Panc1 (cell line): ENCODE measurements around the gene IGFLR1.

ENCODE experiments used
- POLR2AphosphoS5 ChIP-seq: IDR thresholded peaks from 2 replicates; pipeline ENCODE4 v1.6.1; 2012; ENCODE audit warnings: mild to moderate bottlenecking, low read depth, low read length, moderate library complexity
- SIN3A ChIP-seq: IDR thresholded peaks from 2 replicates; pipeline ENCODE4 v1.6.1; 2012; ENCODE audit warnings: low read depth, mild to moderate bottlenecking, low read length, moderate library complexity, borderline replicate concordance; ENCODE audit not compliant: insufficient read depth
- TCF7L2 ChIP-seq: IDR thresholded peaks from 2 replicates; pipeline ENCODE4 v1.6.1; 2011; ENCODE audit warnings: mild to moderate bottlenecking, low read depth, low read length, inconsistent platforms
- TF ChIP-seq, protein P1 (sequence below), 2 experiments: IDR thresholded peaks; 2 replicates each; pipeline ENCODE4 v1.6.1; 2011 to 2012; ENCODE audit warnings: low read depth in 2 of 2, control low read depth in 1 of 2, low read length in 1 of 2, mild to moderate bottlenecking in 1 of 2, moderate library complexity in 1 of 2; ENCODE audit not compliant: insufficient read depth in 1 of 2
- TF ChIP-seq, protein P2 (sequence below): fragments of 450-650 bp; IDR thresholded peaks from 2 replicates; pipeline ENCODE4 v1.5.1; 2017; ENCODE audit warnings: mild to moderate bottlenecking

DNA sequence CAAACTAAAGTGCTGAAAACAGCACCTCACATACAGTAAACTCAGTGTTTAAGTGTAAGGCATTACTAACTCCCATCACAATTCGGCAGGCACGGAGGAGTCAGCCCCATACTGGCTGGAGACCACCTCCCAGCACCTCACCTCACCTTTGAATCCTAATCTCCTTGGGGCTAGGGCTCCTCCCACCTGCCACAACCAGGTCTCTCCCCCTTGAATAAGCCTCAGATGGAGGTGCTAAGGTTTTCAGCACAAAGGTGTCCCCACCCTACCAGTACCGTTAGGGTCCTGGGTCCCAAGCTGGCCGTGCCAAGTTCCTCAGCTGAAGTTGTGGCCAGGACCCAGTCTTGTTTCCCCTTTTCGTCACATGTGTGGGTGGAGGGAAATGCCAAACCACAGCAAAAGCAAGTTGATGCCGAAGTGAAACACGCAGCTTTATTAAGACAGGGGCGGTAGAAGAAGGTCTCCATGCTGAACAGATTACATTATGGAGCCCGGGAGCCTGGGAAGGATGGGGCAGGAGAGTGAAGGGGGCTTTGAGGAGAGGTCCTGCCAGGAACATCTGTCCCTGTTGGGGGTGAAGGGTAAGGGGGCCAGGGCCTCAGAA lies at the start of gene IGFLR1:
- TF ChIP-seq, protein P1, sequence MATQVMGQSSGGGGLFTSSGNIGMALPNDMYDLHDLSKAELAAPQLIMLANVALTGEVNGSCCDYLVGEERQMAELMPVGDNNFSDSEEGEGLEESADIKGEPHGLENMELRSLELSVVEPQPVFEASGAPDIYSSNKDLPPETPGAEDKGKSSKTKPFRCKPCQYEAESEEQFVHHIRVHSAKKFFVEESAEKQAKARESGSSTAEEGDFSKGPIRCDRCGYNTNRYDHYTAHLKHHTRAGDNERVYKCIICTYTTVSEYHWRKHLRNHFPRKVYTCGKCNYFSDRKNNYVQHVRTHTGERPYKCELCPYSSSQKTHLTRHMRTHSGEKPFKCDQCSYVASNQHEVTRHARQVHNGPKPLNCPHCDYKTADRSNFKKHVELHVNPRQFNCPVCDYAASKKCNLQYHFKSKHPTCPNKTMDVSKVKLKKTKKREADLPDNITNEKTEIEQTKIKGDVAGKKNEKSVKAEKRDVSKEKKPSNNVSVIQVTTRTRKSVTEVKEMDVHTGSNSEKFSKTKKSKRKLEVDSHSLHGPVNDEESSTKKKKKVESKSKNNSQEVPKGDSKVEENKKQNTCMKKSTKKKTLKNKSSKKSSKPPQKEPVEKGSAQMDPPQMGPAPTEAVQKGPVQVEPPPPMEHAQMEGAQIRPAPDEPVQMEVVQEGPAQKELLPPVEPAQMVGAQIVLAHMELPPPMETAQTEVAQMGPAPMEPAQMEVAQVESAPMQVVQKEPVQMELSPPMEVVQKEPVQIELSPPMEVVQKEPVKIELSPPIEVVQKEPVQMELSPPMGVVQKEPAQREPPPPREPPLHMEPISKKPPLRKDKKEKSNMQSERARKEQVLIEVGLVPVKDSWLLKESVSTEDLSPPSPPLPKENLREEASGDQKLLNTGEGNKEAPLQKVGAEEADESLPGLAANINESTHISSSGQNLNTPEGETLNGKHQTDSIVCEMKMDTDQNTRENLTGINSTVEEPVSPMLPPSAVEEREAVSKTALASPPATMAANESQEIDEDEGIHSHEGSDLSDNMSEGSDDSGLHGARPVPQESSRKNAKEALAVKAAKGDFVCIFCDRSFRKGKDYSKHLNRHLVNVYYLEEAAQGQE (IDR thresholded peaks at IDR 0.05; ENCODE audit: insufficient read depth in 1 of 2, low read depth in 2 of 2, low read length in 1 of 2), result no peak
- TF ChIP-seq, protein P2, sequence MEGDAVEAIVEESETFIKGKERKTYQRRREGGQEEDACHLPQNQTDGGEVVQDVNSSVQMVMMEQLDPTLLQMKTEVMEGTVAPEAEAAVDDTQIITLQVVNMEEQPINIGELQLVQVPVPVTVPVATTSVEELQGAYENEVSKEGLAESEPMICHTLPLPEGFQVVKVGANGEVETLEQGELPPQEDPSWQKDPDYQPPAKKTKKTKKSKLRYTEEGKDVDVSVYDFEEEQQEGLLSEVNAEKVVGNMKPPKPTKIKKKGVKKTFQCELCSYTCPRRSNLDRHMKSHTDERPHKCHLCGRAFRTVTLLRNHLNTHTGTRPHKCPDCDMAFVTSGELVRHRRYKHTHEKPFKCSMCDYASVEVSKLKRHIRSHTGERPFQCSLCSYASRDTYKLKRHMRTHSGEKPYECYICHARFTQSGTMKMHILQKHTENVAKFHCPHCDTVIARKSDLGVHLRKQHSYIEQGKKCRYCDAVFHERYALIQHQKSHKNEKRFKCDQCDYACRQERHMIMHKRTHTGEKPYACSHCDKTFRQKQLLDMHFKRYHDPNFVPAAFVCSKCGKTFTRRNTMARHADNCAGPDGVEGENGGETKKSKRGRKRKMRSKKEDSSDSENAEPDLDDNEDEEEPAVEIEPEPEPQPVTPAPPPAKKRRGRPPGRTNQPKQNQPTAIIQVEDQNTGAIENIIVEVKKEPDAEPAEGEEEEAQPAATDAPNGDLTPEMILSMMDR, result no peak
- TF ChIP-seq TCF7L2 (no peak), SIN3A (no peak), POLR2AphosphoS5 (no peak)
